Measurements from ENCODE around the gene EDARADD.
"Not testable (repeated sequence)": the region's sequence is repeated elsewhere in the genome, so short reads cannot be mapped to it uniquely, and the experiment has no call there.

The EDARADD gene

DNA sequence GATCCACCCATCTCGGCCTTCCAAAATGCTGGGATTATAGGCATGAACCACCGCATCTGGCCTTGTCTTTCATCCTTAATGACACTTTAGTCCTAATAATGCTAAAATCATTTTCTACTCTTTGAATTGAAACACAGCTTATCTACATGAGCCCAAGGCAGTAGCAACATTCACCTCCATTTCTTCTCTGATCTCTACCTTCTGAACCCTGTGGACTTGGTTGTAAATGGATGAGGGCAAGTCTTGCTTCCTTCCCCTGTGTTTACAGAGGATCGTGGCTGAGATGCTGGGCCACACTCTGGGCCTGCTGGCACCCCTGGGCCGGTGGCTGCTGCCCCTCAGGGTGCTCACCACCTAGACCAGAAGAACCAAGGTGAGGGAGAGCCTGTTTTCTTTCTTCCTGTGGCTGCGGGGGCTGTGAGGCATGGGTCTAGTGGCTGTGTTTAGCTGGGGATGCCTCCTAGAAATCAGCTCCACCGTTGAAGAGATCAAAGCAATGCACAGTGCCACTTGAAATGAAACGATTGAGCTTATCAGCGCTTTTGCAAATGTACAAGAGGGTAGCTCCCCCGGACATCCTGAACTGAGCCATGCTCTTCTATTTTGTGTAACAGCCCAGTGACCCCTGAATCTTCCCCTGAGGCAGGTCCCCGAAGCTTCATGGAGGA lies 97.5 kb downstream of the EDARADD start:
- H3K27ac Mint-ChIP-seq = no peak overlapping the region
- no peak for DNase-seq
- no peak for ATAC-seq (replicated peaks)
- H3K4me3 Mint-ChIP-seq = no peak overlapping the region
- H3K27me3 Mint-ChIP-seq = peaks cover 7 to 17% of the 10 kb centered on the region in 2 donors
- no peaks in the 10 kb centered on the region for H3K9me3 Mint-ChIP-seq
- no peaks in the 10 kb centered on the region for H3K36me3 Mint-ChIP-seq (ENCODE audit: insufficient read depth)
- H3K4me1 Mint-ChIP-seq (ENCODE audit: low read depth in 2 of 2) = peaks cover 5 to 8% of the 10 kb centered on the region in 2 donors

DNA sequence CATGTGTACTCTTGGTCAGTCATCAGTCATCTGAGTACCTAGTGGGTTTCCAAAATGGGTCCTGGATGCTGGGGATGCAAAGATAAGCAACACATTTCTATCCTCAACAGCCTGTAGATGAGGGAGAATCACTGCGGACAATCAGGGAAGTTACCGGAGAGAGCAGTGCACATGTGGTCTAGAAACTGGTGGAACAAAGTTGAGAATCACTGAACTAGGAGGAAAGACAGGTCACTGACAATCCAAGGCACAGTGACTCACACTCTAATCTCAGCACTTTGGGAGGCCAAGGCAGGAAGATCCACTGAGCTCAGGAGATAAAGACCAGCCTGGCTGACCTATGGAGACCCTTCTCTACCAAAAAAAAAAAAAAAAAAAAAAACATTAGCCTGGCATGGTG lies 98.3 kb downstream of the EDARADD start:
- H3K4me1 Mint-ChIP-seq (ENCODE audit: low read depth in 2 of 2) = peaks cover 5 to 8% of the 10 kb centered on the region in 2 donors
- DNase-seq (no peak), ATAC-seq (replicated peaks) (no peak)
- no peak overlapping the region for H3K27ac Mint-ChIP-seq
- H3K9me3 Mint-ChIP-seq = no peaks in the 10 kb centered on the region
- H3K4me3 Mint-ChIP-seq = no peak overlapping the region
- H3K27me3 Mint-ChIP-seq = peaks cover 7 to 20% of the 10 kb centered on the region in 2 donors
- no peaks in the 10 kb centered on the region for H3K36me3 Mint-ChIP-seq (ENCODE audit: insufficient read depth)

DNA sequence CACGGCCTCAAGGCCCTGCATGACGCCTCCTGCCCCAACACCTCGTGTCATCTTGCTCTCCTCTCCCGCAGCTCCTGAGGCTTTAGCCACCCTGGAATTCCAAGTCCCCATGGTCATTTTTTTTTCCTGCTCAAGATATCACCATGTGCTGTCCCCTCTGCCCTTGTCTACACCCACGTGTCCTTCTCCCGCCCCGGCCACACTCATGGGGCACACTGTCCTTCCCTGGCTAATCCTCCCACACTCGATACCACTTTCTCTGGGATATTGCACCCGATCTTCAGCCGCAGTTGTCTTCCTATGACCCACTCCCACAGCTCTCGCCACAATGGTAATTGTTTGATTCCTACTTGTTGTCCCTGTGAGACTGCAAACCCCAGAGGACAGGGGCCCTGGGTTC lies 100.0 kb downstream of the EDARADD start:
- Mint-ChIP-seq H3K4me1 (ENCODE audit: low read depth in 2 of 2) (peaks cover 4 to 5% of the 10 kb centered on the region in 2 donors), H3K27ac (no peak overlapping the region), H3K27me3 (peaks cover 7 to 20% of the 10 kb centered on the region in 2 donors), H3K4me3 (no peak overlapping the region), H3K9me3 (no peaks in the 10 kb centered on the region), H3K36me3 (ENCODE audit: insufficient read depth) (no peaks in the 10 kb centered on the region)
- DNase-seq = no peak
- no peak for ATAC-seq (replicated peaks)

DNA sequence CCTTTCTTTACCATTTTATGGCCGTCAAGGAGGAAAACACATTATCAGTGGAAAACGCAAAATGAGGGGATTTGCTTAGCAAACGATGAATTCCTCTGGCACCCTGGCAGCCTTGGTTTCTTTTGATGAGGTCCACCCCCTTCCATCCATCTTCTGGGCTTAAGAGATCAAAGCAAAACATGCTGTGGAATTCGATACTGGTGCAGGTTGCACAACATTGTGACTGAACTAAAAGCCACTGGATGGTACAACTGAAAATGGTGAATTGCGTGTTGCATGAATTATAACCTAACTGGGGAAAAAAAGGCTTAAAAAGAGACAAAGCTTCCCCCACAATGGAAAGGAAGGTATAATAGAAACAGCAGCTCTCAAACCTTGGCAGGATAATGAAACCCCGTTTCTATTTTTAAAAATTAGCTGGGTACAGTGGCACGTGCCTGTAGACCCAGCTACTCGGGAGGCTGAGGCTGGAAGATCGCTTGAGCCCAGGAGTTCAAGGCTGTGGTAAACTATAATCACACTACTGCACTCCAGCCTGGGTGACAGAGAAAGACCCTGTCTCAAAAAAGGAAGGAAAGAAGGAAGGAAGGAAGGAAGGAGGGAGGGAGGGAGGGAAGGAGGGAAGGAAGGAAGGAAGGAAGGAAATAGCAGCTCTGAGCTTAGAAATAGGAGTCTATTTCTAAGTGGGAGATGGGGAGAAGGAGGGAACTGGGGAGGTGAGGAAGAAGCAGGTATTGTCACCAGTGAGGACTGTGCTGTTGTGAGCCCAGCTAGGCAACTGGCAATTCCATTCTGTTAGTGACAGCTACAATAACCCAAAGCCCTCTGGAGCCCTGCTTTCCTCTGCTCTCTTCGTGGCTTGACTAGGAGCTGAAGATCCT lies 100.7 kb downstream of the EDARADD start:
- Mint-ChIP-seq H3K36me3 (ENCODE audit: insufficient read depth) (no peaks in the 10 kb centered on the region), H3K4me1 (ENCODE audit: low read depth in 2 of 2) (peaks cover under 1 to 5% of the 10 kb centered on the region in 2 donors), H3K27ac (no peak overlapping the region), H3K4me3 (no peak overlapping the region), H3K27me3 (peaks cover 7 to 20% of the 10 kb centered on the region in 2 donors), H3K9me3 (no peaks in the 10 kb centered on the region)
- DNase-seq (no peak), ATAC-seq (replicated peaks) (no peak)

DNA sequence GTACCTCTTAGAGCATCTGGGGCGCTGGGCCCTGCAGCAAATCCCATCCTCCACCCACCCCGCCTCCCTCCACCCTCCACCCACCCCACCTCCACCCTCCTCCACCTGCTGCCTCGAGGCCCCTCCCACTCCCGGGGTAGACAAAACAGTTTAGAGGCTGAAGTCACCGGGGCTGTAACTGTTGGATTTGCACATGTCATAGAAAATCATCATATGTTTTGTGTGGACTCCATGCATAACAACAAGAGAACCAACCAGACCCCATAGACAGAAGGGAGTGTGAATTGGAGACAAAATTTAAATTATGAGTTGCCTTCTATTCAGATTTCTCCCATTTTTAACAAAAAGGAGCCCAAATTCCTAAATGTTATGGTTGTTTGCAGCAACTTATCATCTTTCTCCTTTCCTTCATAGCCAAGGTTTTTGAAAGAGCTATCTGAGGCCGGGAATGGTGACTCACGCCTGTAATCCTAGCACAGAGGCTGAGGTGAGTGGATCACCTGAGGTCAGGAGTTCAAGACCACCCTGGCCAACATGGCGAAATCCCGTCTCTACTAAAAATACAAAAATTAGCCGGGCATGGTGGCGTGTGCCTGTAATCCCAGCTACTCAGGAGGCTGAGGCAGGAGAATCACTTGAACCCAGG lies 101.5 kb downstream of the EDARADD start:
- H3K27ac Mint-ChIP-seq = no peak overlapping the region

DNA sequence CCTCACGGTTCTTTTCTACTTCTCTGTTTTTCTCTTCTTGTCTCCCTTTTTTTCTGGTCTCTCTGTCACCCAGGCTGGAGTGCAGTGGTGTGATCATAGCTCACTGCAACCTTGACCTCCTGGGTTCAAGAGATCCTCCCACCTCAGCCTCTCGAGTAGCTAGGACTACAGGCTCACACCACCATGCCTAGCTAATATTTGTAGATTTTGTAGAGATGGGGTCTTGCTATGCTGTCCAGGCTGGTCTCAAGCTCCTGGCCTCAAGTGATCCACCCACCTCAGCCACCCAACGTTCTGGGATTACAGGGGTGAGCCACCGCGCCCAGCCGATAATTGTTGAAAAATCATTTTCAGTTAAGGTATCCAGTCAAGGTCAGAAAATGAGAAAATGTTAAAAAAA lies 103.8 kb downstream of the EDARADD start:
- ATAC-seq (replicated peaks) (no peak), DNase-seq (no peak)
- peaks cover 4 to 5% of the 10 kb centered on the region in 2 donors for H3K4me1 Mint-ChIP-seq (ENCODE audit: low read depth in 2 of 2)
- peaks cover 11 to 12% of the 10 kb centered on the region in 2 donors for H3K27me3 Mint-ChIP-seq
- H3K27ac Mint-ChIP-seq = no peak overlapping the region
- no peak overlapping the region for H3K4me3 Mint-ChIP-seq
- no peaks in the 10 kb centered on the region for H3K36me3 Mint-ChIP-seq (ENCODE audit: insufficient read depth)
- H3K9me3 Mint-ChIP-seq = no peaks in the 10 kb centered on the region

More for the DNA sequence above, 101.5 kb downstream of the EDARADD start:
- Mint-ChIP-seq H3K9me3 (no peaks in the 10 kb centered on the region), H3K36me3 (ENCODE audit: insufficient read depth) (no peaks in the 10 kb centered on the region), H3K4me1 (ENCODE audit: low read depth in 2 of 2) (peaks cover 0 to 5% of the 10 kb centered on the region in 2 donors), H3K27me3 (peaks cover 7 to 20% of the 10 kb centered on the region in 2 donors), H3K4me3 (no peak overlapping the region)
- no peak for DNase-seq
- no peak for ATAC-seq (replicated peaks)

DNA sequence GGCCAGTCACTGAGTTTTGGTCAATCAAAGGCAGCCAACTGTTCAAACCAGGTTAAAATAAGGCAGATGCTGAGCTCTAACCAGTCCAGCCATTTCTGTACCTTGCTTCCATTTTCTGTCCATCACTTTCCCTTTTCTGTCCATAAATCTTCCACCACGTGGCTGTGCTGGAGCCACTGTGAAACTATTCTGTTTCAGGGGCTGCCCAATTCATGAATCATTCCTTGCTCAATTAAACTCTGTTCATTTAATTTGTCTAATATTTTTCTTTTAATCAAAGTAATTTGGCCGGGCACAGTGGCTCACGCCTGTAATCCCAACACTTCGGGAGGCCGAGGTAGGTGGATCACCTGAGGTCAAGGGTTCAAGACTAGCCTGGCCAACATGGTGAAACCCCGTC lies 107.0 kb downstream of the EDARADD start:
- peaks cover 7 to 11% of the 10 kb centered on the region in 2 donors for H3K27me3 Mint-ChIP-seq

DNA sequence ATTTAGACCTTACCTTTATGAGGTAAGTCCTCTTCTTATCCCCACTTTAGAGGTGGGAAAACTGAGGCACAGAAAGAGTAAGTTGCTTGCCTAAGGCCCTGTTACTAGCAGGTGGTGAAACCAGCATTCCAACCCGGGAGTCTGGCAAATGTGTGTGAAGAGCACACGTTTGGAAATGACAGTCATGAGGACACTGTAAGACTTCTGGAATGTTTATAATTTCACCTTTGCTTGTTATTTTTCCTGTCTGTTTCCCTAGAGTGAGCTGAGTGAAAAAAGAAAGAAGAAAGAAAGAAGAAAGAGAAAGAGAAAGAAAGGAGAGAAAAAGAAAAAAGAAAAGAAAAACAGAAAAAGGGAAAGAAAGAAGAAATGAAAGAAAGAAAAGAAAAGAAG lies 108.5 kb downstream of the EDARADD start:
- H3K9me3 Mint-ChIP-seq = no peaks in the 10 kb centered on the region
- H3K36me3 Mint-ChIP-seq (ENCODE audit: insufficient read depth) = no peaks in the 10 kb centered on the region
- ATAC-seq (replicated peaks) (no peak), DNase-seq (no peak)
- peak overlapping the region; percentile 20 to 37 for H3K4me3 Mint-ChIP-seq
- peak overlapping the region; percentile 44 to 79 for H3K27ac Mint-ChIP-seq
- peaks cover 0 to 7% of the 10 kb centered on the region in 2 donors for H3K27me3 Mint-ChIP-seq
- peaks cover 7 to 9% of the 10 kb centered on the region in 2 donors for H3K4me1 Mint-ChIP-seq (ENCODE audit: low read depth in 2 of 2)

More for the DNA sequence above, 107.0 kb downstream of the EDARADD start:
- peaks cover 7 to 9% of the 10 kb centered on the region in 2 donors for H3K4me1 Mint-ChIP-seq (ENCODE audit: low read depth in 2 of 2)
- DNase-seq = no peak
- H3K27ac Mint-ChIP-seq = no peak overlapping the region
- H3K9me3 Mint-ChIP-seq = no peaks in the 10 kb centered on the region
- H3K4me3 Mint-ChIP-seq = no peak overlapping the region
- no peaks in the 10 kb centered on the region for H3K36me3 Mint-ChIP-seq (ENCODE audit: insufficient read depth)
- ATAC-seq (replicated peaks) = no peak

DNA sequence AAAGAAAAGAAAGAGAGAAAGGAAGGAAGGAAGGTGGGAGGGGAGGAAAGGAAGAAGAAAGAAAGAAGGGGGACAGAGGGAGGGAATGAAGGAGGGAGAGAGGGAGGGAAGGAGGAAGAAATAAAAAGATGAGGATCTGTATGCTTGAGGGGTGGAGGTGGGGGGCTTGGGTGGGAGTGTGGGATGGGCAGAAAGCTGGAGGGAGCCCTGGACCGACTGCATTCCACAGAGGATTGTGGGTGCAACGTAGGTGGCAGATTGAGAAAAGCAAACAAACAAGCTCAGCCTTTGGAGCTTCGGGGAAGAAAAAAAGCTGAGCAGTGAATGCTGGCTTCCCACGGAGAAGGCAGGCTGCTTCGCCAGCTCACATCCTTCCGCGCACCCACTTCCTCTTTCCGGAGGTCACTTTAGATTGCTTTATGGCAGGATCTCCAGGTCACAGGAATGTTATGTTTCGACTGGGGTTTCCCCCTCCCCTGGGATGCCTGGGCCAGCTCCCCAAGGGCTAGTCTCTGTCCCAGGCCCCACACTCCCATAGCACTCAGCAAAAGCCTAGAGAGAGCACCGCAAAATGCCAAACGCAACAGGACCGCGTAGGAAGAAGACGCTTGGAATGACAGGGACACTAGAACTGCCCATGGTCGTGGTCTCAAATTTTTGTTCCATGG lies 109.0 kb downstream of the EDARADD start:
- no peak for DNase-seq
- peak overlapping the region; percentile 20 to 37 for H3K4me3 Mint-ChIP-seq
- H3K27ac Mint-ChIP-seq = peak overlapping the region; percentile 44 to 79
- ATAC-seq (replicated peaks) = peak; percentile 37
- peaks cover 7 to 9% of the 10 kb centered on the region in 2 donors for H3K4me1 Mint-ChIP-seq (ENCODE audit: low read depth in 2 of 2)
- H3K9me3 Mint-ChIP-seq = no peaks in the 10 kb centered on the region
- H3K36me3 Mint-ChIP-seq (ENCODE audit: insufficient read depth) = no peaks in the 10 kb centered on the region
- H3K27me3 Mint-ChIP-seq = peaks cover 0 to 7% of the 10 kb centered on the region in 2 donors

DNA sequence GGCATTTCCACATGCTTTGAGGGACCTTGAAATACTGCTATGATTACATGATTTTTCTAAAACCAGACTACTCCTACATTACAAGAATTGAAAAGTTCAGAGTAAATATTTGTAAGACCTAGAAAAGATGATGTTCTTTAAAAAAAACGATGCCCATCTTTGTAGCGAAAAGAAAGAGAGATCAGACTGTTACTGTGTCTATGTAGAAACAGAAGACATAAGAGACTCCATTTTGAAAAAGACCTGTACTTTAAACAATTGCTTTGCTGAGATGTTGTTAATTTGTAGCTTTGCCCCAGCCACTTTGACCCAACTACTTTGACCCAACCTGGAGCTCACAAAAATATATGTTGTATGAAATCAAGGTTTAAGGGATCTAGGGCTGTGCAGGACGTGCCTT lies 110.3 kb downstream of the EDARADD start:
- H3K4me3 Mint-ChIP-seq; DNase-seq; H3K27ac Mint-ChIP-seq; H3K9me3 Mint-ChIP-seq; H3K27me3 Mint-ChIP-seq; H3K36me3 Mint-ChIP-seq (ENCODE audit: insufficient read depth); ATAC-seq (replicated peaks): not testable (repeated sequence)
- peaks cover 12 to 13% of the 10 kb centered on the region in 2 donors for H3K4me1 Mint-ChIP-seq (ENCODE audit: low read depth in 2 of 2)

DNA sequence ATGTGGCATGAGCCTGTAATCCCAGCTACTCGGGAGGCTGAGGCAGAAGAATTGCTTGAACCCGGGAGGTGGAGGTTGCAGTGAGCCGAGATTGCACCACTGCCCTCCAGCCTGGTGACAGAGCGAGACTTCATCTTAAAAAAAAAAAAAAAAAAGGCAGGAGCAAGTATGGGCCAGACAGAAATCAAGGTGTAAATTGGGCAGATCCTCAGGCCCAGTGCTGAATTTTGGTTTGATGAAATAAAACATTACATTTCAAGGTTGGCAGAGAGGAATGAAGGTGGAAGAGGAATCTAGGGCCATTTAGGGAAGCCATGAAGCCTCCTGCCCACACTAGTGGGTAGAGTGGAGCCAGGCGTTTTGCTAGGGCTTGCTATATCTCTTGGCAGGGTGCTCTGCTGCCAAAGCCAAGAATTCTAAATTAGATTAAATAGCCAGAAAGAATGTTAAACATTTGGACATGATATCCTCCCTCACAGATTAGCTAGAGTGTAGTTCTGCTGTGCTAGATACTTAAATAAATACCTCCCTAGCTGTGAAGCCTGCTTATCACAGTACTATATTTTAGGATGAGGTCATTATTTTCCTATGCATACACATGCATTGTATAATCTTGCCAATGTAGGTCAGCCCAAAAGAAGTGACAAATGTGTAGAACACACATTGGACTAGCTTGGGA lies 113.1 kb downstream of the EDARADD start:
- DNase-seq (no peak), ATAC-seq (replicated peaks) (no peak)
- H3K4me3 Mint-ChIP-seq = no peak overlapping the region
- peaks cover 0 to 7% of the 10 kb centered on the region in 2 donors for H3K27me3 Mint-ChIP-seq
- H3K9me3 Mint-ChIP-seq = no peaks in the 10 kb centered on the region
- H3K36me3 Mint-ChIP-seq (ENCODE audit: insufficient read depth) = no peaks in the 10 kb centered on the region
- H3K27ac Mint-ChIP-seq = no peak overlapping the region
- H3K4me1 Mint-ChIP-seq (ENCODE audit: low read depth in 2 of 2) = peaks cover 12 to 16% of the 10 kb centered on the region in 2 donors

DNA sequence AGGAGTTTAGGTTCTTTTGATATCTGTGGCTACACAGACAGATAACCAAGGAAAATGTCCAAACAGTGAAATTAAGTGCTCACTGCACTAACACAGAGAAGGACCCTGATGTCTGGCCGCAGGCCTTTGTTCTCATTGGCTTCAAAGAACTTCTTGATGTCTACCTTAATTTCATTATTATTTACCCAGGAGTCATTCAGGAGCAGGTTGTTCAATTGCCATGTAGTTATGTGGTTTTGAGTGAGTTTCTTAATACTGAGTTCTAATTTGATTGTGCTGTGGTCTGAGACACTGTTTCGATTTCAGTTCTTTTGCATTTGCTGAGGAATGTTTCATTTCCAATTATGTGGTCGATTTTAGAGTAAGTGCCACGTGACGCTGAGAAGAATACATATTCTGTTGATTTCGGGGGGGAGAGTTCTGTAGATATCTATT lies 114.5 kb downstream of the EDARADD start:
- H3K4me3 Mint-ChIP-seq = peak overlapping the region; percentile 1
- H3K27me3 Mint-ChIP-seq = no peaks in the 10 kb centered on the region
- no peaks in the 10 kb centered on the region for H3K9me3 Mint-ChIP-seq
- ATAC-seq (replicated peaks) (no peak), DNase-seq (no peak)
- peaks cover 5 to 7% of the 10 kb centered on the region in 2 donors for H3K4me1 Mint-ChIP-seq (ENCODE audit: low read depth in 2 of 2)
- H3K36me3 Mint-ChIP-seq (ENCODE audit: insufficient read depth) = no peaks in the 10 kb centered on the region
- peak overlapping the region in 1 of 2 donors; percentile 17 for H3K27ac Mint-ChIP-seq

Measured in effector memory CD8-positive, alpha-beta T cell (primary cell).